ENCODE measurements around the gene CFAP52.
"Not testable (repeated sequence)": the region's sequence is repeated elsewhere in the genome, so short reads cannot be mapped to it uniquely, and the experiment has no call there.

Gene CFAP52

GRCh38 chr17:9576521-9577372 lies at the start of gene CFAP52:
Gene CFAP52, plus strand, starts transcription at chr17:9576642. Its CDS starts 54 bp downstream, at chr17:9576696.
- peak; percentile 90 for DNase-seq (ENCODE audit: low spot score)

- no peak for DNase-seq (ENCODE audit: low spot score)
Observed at GRCh38 chr17:9527788-9528187, 48.7 kb upstream of the CFAP52 start.

- peak; percentile 36 for DNase-seq (ENCODE audit: low spot score)
Observed at GRCh38 chr17:9529033-9529700, 47.3 kb upstream of the CFAP52 start.

GRCh38 chr17:9531034-9531433 lies 45.4 kb upstream of the CFAP52 start:
- no peak for DNase-seq (ENCODE audit: low spot score)

GRCh38 chr17:9532715-9533114 lies 43.7 kb upstream of the CFAP52 start:
- DNase-seq (ENCODE audit: low spot score) = no peak

- no peak for DNase-seq (ENCODE audit: low spot score)
Observed at GRCh38 chr17:9533441-9533840, 43.0 kb upstream of the CFAP52 start.

- no peak for DNase-seq (ENCODE audit: low spot score)
Observed at GRCh38 chr17:9536061-9536460, 40.4 kb upstream of the CFAP52 start.

GRCh38 chr17:9537177-9537776 lies 39.2 kb upstream of the CFAP52 start:
- DNase-seq (ENCODE audit: low spot score) = no peak

GRCh38 chr17:9538626-9539025 lies 37.8 kb upstream of the CFAP52 start:
- DNase-seq (ENCODE audit: low spot score) = no peak

- DNase-seq (ENCODE audit: low spot score) = no peak
Observed at GRCh38 chr17:9541718-9542117, 34.7 kb upstream of the CFAP52 start.

GRCh38 chr17:9544221-9544620 lies 32.2 kb upstream of the CFAP52 start:
- DNase-seq (ENCODE audit: low spot score) = no peak

- no peak for DNase-seq (ENCODE audit: low spot score)
Observed at GRCh38 chr17:9549215-9549614, 27.2 kb upstream of the CFAP52 start.

GRCh38 chr17:9553181-9553580 lies 23.3 kb upstream of the CFAP52 start:
- no peak for DNase-seq (ENCODE audit: low spot score)

GRCh38 chr17:9553596-9553995 lies 22.8 kb upstream of the CFAP52 start:
- DNase-seq (ENCODE audit: low spot score) = no peak

- DNase-seq (ENCODE audit: low spot score) = peak; percentile 48
Observed at GRCh38 chr17:9554715-9555114, 21.7 kb upstream of the CFAP52 start.

GRCh38 chr17:9557161-9557755 lies 19.2 kb upstream of the CFAP52 start:
- DNase-seq (ENCODE audit: low spot score) = no peak

- no peak for DNase-seq (ENCODE audit: low spot score)
Observed at GRCh38 chr17:9557857-9558256, 18.6 kb upstream of the CFAP52 start.

GRCh38 chr17:9564104-9564503 lies 12.3 kb upstream of the CFAP52 start:
- DNase-seq (ENCODE audit: low spot score) = no peak

- DNase-seq (ENCODE audit: low spot score) = no peak
Observed at GRCh38 chr17:9566067-9566466, 10.4 kb upstream of the CFAP52 start.

- DNase-seq (ENCODE audit: low spot score) = not testable (repeated sequence)
Observed at GRCh38 chr17:9566739-9567138, 9.7 kb upstream of the CFAP52 start.

- no peak for DNase-seq (ENCODE audit: low spot score)
Observed at GRCh38 chr17:9568004-9568403, 8.4 kb upstream of the CFAP52 start.

GRCh38 chr17:9568957-9569588 lies 7.4 kb upstream of the CFAP52 start:
- no peak for DNase-seq (ENCODE audit: low spot score)
